PFSK-1 (cell line): Measurements from ENCODE around the gene SLC10A7.

ENCODE experiments used
- POLR2AphosphoS5 ChIP-seq: IDR thresholded peaks from 2 replicates; pipeline ENCODE4 v1.6.1; 2012; ENCODE audit warnings: low read depth, mild to moderate bottlenecking, control low read depth, low read length, moderate library complexity
- SIN3A ChIP-seq: IDR thresholded peaks from 2 replicates; pipeline ENCODE4 v1.6.1; 2012; ENCODE audit warnings: mild to moderate bottlenecking, low read length, moderate library complexity, borderline replicate concordance; ENCODE audit not compliant: insufficient read depth
- TF ChIP-seq, protein P1 (sequence below), 2 experiments: IDR thresholded peaks; 2 replicates each; pipeline versions ENCODE4 v1.6.1 to v1.8.0; 2011 to 2012; ENCODE audit warnings: low read depth in 2 of 2, low read length in 2 of 2, control low read depth in 1 of 2, inconsistent platforms in 1 of 2, mild to moderate bottlenecking in 1 of 2, moderate library complexity in 1 of 2; ENCODE audit not compliant: insufficient read depth in 1 of 2

DNA sequence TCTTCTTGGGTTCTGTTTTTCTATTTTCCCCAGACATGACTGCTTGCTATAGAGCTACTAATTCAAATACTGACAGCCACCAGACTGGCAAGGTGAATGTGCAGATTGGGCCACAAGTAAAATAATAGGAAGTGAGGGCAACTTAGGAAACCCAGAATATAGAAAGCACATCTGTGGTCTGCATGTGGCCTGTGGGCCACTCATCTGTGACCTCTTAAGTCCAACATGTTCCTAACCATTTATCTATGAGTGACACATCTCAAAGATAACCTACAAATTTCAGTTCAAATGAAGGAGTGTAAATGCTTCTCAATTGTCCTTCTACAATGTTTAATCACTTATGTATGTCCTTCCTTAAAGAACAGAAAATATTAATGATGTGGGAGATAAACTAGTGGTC lies 178.5 kb downstream of the SLC10A7 start:
- TF ChIP-seq, protein P1, sequence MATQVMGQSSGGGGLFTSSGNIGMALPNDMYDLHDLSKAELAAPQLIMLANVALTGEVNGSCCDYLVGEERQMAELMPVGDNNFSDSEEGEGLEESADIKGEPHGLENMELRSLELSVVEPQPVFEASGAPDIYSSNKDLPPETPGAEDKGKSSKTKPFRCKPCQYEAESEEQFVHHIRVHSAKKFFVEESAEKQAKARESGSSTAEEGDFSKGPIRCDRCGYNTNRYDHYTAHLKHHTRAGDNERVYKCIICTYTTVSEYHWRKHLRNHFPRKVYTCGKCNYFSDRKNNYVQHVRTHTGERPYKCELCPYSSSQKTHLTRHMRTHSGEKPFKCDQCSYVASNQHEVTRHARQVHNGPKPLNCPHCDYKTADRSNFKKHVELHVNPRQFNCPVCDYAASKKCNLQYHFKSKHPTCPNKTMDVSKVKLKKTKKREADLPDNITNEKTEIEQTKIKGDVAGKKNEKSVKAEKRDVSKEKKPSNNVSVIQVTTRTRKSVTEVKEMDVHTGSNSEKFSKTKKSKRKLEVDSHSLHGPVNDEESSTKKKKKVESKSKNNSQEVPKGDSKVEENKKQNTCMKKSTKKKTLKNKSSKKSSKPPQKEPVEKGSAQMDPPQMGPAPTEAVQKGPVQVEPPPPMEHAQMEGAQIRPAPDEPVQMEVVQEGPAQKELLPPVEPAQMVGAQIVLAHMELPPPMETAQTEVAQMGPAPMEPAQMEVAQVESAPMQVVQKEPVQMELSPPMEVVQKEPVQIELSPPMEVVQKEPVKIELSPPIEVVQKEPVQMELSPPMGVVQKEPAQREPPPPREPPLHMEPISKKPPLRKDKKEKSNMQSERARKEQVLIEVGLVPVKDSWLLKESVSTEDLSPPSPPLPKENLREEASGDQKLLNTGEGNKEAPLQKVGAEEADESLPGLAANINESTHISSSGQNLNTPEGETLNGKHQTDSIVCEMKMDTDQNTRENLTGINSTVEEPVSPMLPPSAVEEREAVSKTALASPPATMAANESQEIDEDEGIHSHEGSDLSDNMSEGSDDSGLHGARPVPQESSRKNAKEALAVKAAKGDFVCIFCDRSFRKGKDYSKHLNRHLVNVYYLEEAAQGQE (IDR thresholded peaks at IDR 0.05; ENCODE audit: insufficient read depth in 1 of 2, low read depth in 2 of 2, low read length in 2 of 2), result no peak
- no peak for TF ChIP-seq POLR2AphosphoS5
- no peak for TF ChIP-seq SIN3A
